WERI-Rb-1 (cell line): ENCODE measurements around the gene ZNF514.
A peak's percentile ranks its signal among the peaks of the same experiment; 100 is the strongest.

Experiments
- DNase-seq: peaks from one replicate; pipeline ENCODE4 v3.0.0-alpha.2; 2020
- H3K27ac ChIP-seq: fragments of 250-450 bp; sonication (Bioruptor Pico); 2 replicates; pipeline ENCODE4 v1.5.1; 2020; ENCODE audit warnings: mild to moderate bottlenecking, moderate library complexity
- H3K27me3 ChIP-seq: fragments of 250-450 bp; sonication (Bioruptor Pico); 2 replicates; pipeline ENCODE4 v1.5.1; 2021; ENCODE audit warnings: mild to moderate bottlenecking, low read depth, moderate library complexity; ENCODE audit not compliant: insufficient read depth, severe bottlenecking
- H3K36me3 ChIP-seq: fragments of 250-450 bp; sonication (Bioruptor Pico); 2 replicates; pipeline ENCODE4 v1.5.1; 2020; ENCODE audit warnings: mild to moderate bottlenecking, moderate library complexity
- H3K4me3 ChIP-seq: 2 replicates; pipeline ENCODE4 v1.5.1; 2011; ENCODE audit warnings: low read depth, mild to moderate bottlenecking, control low read depth, low read length
- H3K9me3 ChIP-seq: fragments of 250-450 bp; sonication (Bioruptor Pico); 2 replicates; pipeline ENCODE4 v1.5.1; 2021; ENCODE audit warnings: mild to moderate bottlenecking, moderate library complexity; ENCODE audit not compliant: severe bottlenecking
- TF ChIP-seq, protein P1 (sequence below): IDR thresholded peaks from 2 replicates; pipeline ENCODE4 v1.5.1; 2011; ENCODE audit warnings: low read depth, mild to moderate bottlenecking, control low read depth, inconsistent platforms, low read length

ZNF514 gene

DNA sequence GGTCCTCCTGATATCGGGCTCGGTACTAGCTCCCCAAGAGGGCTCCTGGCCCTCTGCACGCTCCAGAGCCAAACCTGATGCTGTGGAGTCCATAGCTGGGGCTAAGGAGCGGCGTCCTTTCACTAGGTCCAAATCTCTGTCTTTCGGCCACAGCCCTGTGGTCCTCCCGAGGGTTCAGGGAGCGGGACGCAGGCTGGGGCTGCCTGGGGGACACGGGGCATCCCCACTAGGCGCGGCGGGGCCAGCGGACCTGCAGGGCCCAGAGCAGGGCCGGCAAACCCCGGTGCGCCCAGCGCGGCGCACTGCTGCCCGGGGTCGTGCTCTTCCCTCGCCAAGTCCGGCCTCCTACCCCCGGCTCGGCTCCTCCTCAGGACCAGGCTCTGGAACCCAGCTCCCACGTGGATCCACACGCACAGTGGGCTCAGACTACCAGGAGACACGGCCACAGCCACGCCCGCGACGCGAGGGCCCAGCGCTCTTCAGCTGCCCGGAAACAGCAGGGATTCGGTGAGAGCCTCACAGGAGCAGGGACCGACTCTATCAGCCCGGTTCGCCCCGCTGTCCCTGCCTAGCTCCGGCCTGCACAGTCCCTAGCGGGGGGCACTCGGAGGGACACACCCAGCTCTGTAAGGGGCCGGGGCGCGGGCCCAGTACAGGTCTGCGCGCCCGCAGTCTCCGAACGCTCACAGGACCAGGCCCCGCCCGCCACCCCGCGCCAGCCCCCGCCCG lies 593 bp downstream of the ZNF514 start:
- peak overlapping the region; percentile 79 for H3K4me3 ChIP-seq
- H3K27me3 ChIP-seq = no peaks in the 10 kb centered on the region
- peak; percentile 55 for DNase-seq
- H3K27ac ChIP-seq = peak overlapping the region; percentile 78
- TF ChIP-seq, protein P1, sequence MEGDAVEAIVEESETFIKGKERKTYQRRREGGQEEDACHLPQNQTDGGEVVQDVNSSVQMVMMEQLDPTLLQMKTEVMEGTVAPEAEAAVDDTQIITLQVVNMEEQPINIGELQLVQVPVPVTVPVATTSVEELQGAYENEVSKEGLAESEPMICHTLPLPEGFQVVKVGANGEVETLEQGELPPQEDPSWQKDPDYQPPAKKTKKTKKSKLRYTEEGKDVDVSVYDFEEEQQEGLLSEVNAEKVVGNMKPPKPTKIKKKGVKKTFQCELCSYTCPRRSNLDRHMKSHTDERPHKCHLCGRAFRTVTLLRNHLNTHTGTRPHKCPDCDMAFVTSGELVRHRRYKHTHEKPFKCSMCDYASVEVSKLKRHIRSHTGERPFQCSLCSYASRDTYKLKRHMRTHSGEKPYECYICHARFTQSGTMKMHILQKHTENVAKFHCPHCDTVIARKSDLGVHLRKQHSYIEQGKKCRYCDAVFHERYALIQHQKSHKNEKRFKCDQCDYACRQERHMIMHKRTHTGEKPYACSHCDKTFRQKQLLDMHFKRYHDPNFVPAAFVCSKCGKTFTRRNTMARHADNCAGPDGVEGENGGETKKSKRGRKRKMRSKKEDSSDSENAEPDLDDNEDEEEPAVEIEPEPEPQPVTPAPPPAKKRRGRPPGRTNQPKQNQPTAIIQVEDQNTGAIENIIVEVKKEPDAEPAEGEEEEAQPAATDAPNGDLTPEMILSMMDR = no peak
- peaks cover 2% of the 10 kb centered on the region for H3K9me3 ChIP-seq
- H3K36me3 ChIP-seq = peaks cover 31% of the 10 kb centered on the region

DNA sequence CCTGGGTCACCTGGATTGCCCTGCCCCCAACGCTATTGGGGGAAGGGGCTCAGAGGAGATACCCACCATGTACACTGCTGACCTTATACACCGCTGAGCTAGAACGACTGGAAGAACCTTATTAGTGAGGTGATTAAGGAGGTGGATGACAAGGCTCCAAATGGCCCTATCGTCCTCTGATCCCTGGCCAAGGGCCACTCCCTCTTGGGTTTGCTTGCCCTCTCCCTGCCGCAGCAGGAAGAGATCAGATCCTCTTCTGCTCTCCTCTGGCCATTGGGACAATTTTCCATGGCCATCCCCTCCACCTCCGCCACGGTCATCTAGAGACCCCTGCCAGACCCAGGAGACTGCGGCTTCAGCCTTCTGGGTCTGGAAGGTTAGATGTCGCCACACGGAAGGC lies 1.2 kb downstream of the ZNF514 start:
- Histone ChIP-seq H3K36me3 (peaks cover 35% of the 10 kb centered on the region), H3K27me3 (no peaks in the 10 kb centered on the region), H3K4me3 (peak overlapping the region; percentile 79), H3K27ac (peak overlapping the region; percentile 78), H3K9me3 (peaks cover 4% of the 10 kb centered on the region)
- DNase-seq = peak; percentile 54
- TF ChIP-seq, protein P1 = no peak

DNA sequence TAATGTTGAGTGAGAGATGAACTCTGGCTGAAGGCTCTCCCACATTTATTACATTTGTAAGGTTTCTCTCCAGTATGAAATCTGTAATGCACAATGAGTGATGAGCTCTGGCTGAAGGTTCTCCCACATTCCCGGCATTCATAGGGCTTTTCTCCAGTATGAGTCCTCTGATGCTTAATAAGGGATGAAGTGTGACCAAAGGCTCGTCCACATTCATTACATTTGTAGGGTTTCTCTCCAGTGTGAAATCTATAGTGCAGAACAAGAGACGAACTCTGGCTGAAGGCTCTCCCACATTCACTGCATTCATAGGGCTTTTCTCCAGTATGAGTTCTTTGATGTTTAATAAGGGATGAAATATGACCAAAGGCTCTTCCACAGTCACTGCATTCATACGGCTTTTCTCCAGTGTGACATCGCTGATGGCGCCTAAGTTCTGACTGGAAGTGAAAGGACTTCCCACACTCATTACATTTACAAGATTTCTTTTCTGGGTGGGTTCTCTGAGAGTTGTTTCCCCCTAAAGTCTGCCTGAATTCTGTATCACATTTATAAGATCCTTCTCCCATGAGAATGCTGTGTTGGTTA lies 10.2 kb downstream of the ZNF514 start:
- Histone ChIP-seq H3K36me3 (peaks cover 66% of the 10 kb centered on the region), H3K4me3 (no peak overlapping the region), H3K9me3 (peaks cover 55% of the 10 kb centered on the region)

DNA sequence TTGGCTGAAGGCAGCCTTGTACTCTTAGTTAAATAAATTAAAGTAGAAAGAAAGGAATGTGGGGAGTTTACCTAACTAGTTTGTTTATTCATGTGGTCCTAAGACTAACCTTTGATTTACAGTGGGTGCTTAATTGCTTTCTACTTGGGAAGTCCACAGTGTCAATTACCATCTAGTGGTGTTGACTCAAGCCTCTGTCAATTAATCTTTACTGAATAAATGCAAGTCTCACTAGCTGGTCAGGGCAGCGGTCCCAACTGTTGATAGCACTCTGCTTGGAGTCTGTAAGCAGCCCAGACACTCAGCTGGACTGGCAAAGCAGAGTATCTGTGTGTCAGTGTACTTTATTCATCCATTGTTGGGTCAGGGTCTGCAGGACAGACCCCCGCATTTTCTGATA lies 15.8 kb downstream of the ZNF514 start:
- peaks cover 23% of the 10 kb centered on the region for H3K9me3 ChIP-seq
- DNase-seq = no peak
- no peak overlapping the region for H3K27ac ChIP-seq
- H3K36me3 ChIP-seq = peaks cover 11% of the 10 kb centered on the region
- H3K4me3 ChIP-seq = no peak overlapping the region
- no peaks in the 10 kb centered on the region for H3K27me3 ChIP-seq
- TF ChIP-seq, protein P1 = no peak

More for the DNA sequence above, 10.2 kb downstream of the ZNF514 start:
- Histone ChIP-seq H3K27me3 (no peaks in the 10 kb centered on the region), H3K27ac (no peak overlapping the region)
- TF ChIP-seq, protein P1 = no peak
- no peak for DNase-seq

DNA sequence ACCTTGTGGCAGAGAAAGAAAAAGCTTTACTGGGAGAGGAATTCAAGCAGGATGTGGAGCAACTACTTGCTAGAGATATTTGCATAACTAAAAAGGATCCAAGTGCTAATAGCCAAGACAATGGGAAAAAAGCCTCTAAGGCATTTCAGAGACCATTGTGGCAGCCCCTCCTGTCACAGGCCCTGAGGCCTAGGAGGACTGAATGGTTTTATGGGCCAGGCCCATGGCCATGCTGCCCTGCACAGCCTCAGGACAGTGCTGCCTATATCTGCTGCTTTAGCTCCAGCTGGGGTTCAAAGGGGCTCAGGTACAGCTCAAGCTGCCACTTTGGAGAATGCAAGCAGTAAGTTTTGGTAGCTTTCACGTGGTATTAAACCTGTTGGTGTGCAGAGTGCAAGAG lies 20.9 kb downstream of the ZNF514 start:
- Histone ChIP-seq H3K27me3 (no peaks in the 10 kb centered on the region), H3K4me3 (no peak overlapping the region), H3K9me3 (peaks cover 6% of the 10 kb centered on the region), H3K27ac (no peak overlapping the region), H3K36me3 (no peaks in the 10 kb centered on the region)
- no peak for DNase-seq
- TF ChIP-seq, protein P1 = no peak
